Daoy (cell line): ENCODE results near the gene MPST. TPM values are rescaled to one million over a fixed set of nuclear protein-coding genes. Genes with fewer than 3 reads are reported as not detected.
"Not testable (repeated sequence)": the region's sequence is repeated elsewhere in the genome, so short reads cannot be mapped to it uniquely, and the experiment has no call there.

ENCODE experiments used
- DNase-seq: peaks from one replicate; pipeline ENCODE4 v3.0.0-alpha.2; 2015; ENCODE audit warnings: low read depth
- total RNA-seq: library from RNA; depleted of rRNA; stranded (reverse); fragments of >200 nt; shearing (Covaris generic); gene quantifications from 2 replicates; pipeline ENCODE4 v1.2.3, GENCODE V29; 2014; rRNA removed

The MPST gene
- 66.4 and 67.3 TPM in 2 replicates for total RNA-seq

- peak; percentile 75 for DNase-seq
Observed at GRCh38 chr22:37019309-37020191, at the start of gene MPST, which contains the start of gene TST. Gene MPST (plus strand): TSS chr22:37019742. CDS start chr22:37019837, 95 bp downstream. Gene TST (minus strand): TSS chr22:37019447. CDS start chr22:37018732, 715 bp downstream.

DNA sequence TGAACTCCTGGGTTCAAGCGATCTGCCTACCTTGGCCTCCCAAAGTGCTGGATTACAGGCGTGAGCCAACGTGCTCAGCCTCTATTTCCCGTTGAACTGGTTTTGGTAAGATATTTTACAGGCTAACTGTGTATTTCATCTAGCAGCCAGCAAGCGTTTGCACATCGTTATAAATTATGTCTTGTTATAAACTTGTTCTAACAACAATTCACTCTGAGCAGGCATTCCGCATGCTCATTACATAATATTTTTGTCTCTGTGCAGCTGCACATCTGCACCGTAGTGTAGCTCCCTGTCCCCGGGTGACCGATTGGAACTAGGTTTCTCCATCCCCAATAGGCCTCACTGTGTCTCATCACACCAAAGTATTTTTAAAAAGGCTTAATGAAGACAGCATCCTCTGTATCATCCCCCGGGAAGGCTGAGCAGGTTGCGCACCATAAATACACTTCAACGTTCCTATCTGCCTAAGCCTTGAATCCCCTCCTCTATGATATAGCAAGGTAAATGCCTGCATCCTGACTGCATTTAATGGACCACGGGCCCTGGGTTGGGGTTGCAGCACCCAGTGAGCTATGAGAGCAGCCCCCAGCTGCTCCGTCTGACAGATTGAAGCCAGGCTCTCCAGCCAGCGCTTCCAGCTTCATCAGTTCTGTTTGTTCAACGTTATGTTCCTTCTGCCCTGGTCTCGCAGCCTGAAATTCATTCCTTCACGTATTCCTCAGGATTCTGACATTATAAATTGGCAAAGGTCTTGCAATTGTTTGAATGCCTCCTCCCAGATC lies 48.0 kb upstream of the MPST start:
- no peak for DNase-seq

GRCh38 chr22:36976606-36977005 lies 42.9 kb upstream of the MPST start:
- no peak for DNase-seq

DNA sequence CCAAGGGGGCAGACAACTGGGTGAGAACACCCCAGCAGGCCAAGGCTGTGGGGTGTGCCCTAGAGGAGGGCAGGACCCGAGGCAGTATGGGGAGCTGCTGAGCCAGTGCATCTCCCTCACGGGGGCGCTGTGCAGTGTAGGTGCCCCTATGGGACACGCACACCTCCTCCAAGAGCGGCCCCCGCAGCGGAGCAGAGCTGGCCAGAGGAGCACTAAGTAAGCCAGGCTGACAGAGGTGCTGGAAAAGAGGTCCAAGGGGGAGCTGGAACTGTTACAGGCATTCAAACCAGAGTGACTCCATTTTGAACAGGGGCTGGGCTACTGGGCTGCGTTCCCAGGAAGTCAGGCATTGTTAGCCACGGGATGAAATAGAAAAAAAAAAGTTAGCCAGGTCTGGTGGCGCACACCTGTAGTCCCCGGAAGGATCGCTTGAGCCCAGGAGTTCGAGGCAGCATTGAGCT lies 42.1 kb upstream of the MPST start:
- peak; percentile 72 for DNase-seq

GRCh38 chr22:36977947-36978660 lies 41.4 kb upstream of the MPST start:
- peak; percentile 91 for DNase-seq

GRCh38 chr22:36979016-36979910 lies 40.3 kb upstream of the MPST start:
- no peak for DNase-seq

DNA sequence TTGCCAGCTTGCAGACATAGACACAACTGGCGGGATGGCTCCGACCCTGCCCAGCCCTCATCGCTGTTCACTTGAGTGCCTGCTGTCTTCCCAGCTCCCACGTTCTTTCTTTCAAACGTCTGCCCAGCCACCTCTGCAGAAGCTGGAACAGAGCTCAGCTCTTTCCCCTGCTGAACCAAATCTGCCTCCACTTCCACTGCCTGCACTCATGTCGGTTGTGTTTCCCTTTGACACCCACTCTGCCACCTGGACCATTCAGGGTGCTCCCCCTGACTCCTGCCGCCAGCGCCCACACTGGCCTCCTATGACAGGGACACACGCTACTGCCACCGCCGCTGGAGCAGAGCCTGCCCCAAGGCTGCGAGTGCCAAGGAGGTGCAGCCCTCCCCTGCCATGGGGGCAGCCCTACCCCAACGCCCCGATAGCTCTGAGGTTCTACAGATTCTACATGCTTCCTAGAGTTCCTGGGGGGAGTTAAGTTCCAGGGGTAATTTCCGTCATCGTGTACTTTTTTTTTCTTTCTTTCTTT lies 38.2 kb upstream of the MPST start:
- DNase-seq, result no peak

GRCh38 chr22:36982136-36982535 lies 37.4 kb upstream of the MPST start:
- DNase-seq, result no peak

DNA sequence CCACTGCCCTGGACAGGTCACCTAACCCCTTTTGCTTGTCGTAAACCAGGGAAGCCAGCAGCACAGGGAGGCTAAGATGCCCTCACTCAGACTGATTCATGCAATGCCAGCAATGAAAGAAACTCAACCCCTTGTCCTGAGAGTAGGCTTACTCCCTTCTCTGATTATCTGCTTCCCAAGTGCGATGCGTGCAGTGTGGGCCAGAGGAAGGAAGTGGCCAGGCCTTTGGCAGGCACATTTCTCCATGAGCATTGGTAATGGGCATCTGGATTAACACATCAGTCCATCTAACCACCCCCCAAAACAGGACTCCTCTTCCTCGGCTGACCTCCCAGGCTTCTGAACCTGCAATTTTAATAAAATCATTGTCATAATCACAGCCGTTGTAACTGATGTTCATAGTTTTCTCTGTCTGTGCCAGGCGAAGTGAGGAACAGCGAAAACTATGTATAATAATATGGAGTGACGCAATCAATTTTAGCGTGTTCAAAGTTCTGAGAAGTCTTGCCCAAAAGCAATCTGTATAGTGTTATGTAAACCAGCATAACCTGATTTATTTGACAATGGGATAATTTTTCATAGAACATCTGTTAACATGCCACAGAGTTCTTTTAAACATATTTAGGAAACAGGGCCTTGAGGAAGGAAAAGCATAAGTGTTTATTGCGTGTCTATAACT lies 34.2 kb upstream of the MPST start:
- DNase-seq, result no peak

DNA sequence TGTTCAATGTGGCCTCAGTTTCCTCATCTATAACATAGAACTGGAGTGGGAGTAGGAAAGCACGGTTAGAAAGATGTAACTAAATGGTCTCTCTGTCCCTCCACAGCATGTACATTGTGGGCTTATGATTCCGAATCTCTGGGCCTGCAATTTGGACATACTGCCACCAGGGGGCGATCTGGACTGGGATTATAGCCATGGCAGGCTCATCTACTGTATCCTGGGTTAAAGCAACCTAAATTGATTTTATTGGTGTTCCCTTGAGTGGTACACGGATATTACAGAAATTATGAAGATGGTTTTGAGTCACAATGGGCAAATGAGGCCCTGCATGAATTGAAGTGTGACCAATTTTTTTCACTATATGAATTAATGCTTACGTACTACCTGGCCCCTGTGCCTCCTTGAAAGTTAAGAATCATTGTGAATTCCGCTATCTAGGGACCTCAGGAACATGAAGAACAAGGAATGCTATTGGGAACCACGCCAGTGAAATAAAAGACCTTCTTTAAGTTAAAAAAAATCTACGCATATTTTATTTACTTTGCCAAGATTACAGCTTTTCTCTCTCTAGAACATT lies 33.2 kb upstream of the MPST start:
- DNase-seq, result no peak

DNA sequence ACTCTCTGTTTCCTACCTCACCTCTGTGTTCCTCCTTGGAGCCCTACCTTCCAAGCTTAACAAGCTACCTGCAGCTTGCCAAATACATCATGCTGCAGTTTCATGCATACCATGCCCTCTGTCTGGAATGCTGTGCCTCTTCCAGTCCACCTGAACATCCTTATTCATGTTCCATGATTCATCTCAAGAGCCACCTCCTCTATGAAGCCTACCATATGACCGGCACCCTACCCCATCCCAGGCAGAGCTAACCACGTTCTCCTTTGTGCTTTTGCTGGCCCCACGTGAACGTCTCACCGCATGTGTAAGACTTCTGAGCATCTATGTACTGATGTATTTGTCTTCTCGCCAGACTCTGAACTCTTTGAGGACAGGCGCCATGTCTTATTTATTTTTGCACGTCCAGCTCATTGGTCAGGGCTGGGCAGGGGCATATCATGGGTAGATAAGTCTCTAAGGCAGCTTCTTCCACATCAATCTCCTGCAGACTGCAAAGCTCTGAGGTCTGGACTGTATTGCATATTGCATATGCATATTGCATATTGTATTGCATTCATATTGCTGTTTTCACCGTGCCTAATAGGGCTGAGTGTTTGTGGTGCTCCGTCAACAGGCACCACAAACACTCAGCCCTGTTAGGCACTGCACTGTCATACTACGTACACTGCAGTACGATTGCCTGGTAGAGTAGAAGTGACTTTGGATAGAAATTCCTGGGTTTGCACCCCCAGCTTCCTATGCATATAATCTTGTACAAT lies 31.3 kb upstream of the MPST start:
- no peak for DNase-seq

DNA sequence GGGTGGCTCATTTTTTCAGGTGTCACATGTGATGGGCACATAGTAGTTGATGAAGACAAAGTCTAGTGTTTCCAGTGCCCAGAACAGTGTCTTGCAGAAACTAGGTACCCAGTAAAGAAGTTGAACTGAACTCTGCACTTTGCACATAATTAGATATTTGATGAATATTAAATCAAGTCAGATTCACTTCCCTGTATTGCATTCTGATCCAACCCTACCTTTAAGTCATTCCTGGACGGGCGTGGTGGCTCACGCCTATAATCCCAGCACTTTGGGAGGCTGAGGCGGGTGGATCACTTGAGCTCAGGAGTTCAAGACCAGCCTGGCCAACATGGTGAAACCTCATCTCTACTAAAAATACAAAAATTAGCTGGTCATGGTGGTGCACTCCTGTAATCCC lies 30.5 kb upstream of the MPST start:
- DNase-seq, result not testable (repeated sequence)

DNA sequence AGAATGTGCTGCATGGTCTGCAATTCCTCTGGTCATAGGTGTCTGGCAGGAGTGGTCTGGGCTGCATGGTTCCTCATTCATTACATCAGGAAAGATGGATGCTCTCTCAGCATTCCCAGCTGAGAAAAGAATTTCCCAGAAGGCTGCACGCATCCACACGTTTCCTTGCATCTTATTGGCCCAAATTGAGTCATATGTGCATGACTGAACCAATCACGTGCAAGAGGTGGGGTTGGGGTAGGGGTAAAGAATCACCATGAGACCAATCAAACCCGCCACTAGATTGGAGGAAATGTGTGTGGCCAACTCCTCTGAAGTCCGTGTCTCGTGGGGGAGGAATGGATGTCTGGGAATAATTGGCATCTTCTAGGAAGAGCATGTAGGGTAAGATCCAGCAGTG lies 29.1 kb upstream of the MPST start:
- DNase-seq, result no peak

- no peak for DNase-seq
Observed at GRCh38 chr22:36991206-36991605, 28.3 kb upstream of the MPST start.

- no peak for DNase-seq
Observed at GRCh38 chr22:36997746-36998145, 21.8 kb upstream of the MPST start.

DNA sequence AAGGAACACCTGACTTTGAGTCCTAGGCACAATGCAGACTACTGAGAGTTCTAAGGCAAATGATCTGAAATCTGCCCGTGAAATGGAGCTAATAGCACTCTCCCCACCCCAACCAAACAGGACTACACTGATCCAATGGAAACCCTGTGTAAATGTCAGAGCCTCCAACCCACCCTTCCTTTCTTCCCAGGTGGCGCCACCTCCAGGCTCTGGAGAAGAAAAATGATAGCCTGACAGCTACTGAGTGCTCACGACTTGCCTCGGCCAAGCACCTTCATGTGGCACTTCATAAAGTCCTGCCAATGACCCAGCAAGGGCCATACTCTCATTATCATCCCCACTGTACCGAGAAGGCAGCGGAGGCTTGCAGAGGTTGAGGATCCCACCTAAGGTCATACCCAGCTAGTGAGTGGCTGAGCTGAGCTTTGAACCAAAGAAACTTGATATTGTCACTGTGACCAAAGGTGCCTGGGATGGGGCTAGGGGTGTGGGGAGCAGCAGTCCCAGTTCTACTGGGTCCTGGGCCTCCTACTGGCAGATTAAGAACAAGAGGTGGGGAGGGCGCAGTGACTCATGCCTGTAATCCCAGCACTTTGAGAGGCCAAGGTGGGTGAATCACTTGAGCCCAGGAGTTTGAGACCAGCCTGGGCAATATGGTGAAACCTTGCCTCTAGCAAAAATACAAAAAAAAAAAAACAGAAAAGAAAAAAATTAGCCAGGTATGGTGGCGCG lies 20.8 kb upstream of the MPST start:
- DNase-seq, result peak; percentile 63

GRCh38 chr22:36999463-36999862 lies 20.1 kb upstream of the MPST start:
- peak; percentile 40 for DNase-seq
